Vagina (tissue), 2 donors: ENCODE results near the gene SELENOS.

Source experiments
- POLR2A ChIP-seq, 2 donors: fragments of 450-650 bp; IDR thresholded peaks; one replicate each; pipeline ENCODE4 v1.6.1; 2017; ENCODE audit warnings: antibody characterized with exemption in 2 of 2, mild to moderate bottlenecking in 2 of 2, moderate library complexity in 2 of 2
- POLR2AphosphoS5 ChIP-seq, 2 donors: sonication (generic); formaldehyde crosslinking; IDR thresholded peaks; one replicate each; pipeline ENCODE4 v1.9.0; 2017; ENCODE audit warnings: antibody characterized with exemption in 2 of 2, mild to moderate bottlenecking in 2 of 2, low read depth in 1 of 2; ENCODE audit not compliant: insufficient read depth in 1 of 2
- TF ChIP-seq, protein P1 (sequence below), 3 experiments: fragments of 450-650 bp in 2 of 3; fragments of 200-600 bp in 1 of 3; sonication (generic) in 1 of 3; IDR thresholded peaks; one replicate each; pipeline ENCODE4 v1.5.1; 2017 to 2019; ENCODE audit warnings: antibody characterized with exemption in 3 of 3, mild to moderate bottlenecking in 2 of 3, moderate library complexity in 2 of 3

DNA sequence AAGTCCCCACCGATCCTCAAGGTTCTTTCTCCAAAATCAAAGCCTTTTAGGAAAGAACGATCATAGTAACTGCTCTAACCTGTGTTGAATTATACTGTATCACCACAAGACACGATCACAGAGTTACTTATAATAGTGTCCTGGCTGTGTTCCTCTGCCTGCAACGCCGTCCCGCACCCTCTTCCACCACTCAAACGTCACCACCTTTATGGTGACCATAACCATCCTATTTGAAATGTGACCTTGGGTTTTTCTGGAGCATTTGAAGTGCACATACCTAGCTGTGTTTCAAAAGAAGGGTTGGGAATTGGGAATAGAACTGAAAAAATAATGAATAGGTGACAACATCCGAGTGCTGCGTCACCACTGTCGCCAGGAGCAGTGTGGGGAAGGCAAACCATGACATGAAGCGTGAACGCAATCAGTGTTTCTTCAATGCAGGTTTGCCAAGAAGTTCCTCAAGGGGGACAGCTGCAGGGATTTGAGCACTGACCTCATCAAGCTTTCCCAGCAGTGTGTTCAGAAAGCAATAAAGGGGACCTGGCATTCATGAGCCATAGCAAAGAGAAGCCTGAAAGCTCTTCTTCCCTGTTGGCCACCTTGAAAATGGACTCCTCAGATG, 769 bp upstream of the SELENOS start:
- no peak for TF ChIP-seq POLR2A (IDR thresholded peaks at IDR 0.05)
- TF ChIP-seq, protein P1, sequence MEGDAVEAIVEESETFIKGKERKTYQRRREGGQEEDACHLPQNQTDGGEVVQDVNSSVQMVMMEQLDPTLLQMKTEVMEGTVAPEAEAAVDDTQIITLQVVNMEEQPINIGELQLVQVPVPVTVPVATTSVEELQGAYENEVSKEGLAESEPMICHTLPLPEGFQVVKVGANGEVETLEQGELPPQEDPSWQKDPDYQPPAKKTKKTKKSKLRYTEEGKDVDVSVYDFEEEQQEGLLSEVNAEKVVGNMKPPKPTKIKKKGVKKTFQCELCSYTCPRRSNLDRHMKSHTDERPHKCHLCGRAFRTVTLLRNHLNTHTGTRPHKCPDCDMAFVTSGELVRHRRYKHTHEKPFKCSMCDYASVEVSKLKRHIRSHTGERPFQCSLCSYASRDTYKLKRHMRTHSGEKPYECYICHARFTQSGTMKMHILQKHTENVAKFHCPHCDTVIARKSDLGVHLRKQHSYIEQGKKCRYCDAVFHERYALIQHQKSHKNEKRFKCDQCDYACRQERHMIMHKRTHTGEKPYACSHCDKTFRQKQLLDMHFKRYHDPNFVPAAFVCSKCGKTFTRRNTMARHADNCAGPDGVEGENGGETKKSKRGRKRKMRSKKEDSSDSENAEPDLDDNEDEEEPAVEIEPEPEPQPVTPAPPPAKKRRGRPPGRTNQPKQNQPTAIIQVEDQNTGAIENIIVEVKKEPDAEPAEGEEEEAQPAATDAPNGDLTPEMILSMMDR (IDR thresholded peaks at IDR 0.05), result no peak
- TF ChIP-seq POLR2AphosphoS5 (IDR thresholded peaks at IDR 0.05; ENCODE audit: insufficient read depth in 1 of 2, low read depth in 1 of 2), result no peak
